Dermis microvascular lymphatic vessel endothelial cell (primary cell): ENCODE data around the gene SYCP2L. TPM values are rescaled to one million over a fixed set of nuclear protein-coding genes. Genes with fewer than 3 reads are reported as not detected.
A peak's percentile ranks its signal among the peaks of the same experiment; 100 is the strongest.

Experiments used
- DNase-seq, 2 donors: peaks; one replicate each; pipeline versions ENCODE4 v3.0.0 to v3.0.0-alpha.2; 2010; ENCODE audit warnings: low read depth in 2 of 2
- total RNA-seq: library from RNA; depleted of rRNA; stranded (reverse); fragments of >200 nt; gene quantifications from 2 replicates; pipeline ENCODE4 v1.2.1, GENCODE V29; 2014

The SYCP2L gene
- total RNA-seq, 1 donor from 2014 or later: not detected

- DNase-seq: no peak
Measured at GRCh38 chr6:11006061-11006460, 119.2 kb downstream of the SYCP2L start.

GRCh38 chr6:11007715-11008608, 121.1 kb downstream of the SYCP2L start:
- DNase-seq: peak in 1 of 2 donors; percentile 3

GRCh38 chr6:11008821-11009220, 122.0 kb downstream of the SYCP2L start:
- DNase-seq: no peak

GRCh38 chr6:11009353-11009752, 122.5 kb downstream of the SYCP2L start:
- peak in 1 of 2 donors; percentile 14 for DNase-seq

GRCh38 chr6:11011787-11012234, 125.0 kb downstream of the SYCP2L start:
- no peak for DNase-seq

GRCh38 chr6:11012295-11012754, 125.5 kb downstream of the SYCP2L start:
- DNase-seq: no peak

GRCh38 chr6:11012976-11013720, 126.3 kb downstream of the SYCP2L start:
- DNase-seq: no peak

- no peak for DNase-seq
Measured at GRCh38 chr6:11013721-11014070, 126.8 kb downstream of the SYCP2L start.

GRCh38 chr6:11015102-11015501, 128.2 kb downstream of the SYCP2L start:
- DNase-seq: no peak

GRCh38 chr6:11016452-11016851, 129.6 kb downstream of the SYCP2L start:
- DNase-seq: no peak

GRCh38 chr6:11017090-11017489, 130.2 kb downstream of the SYCP2L start:
- DNase-seq: no peak

- DNase-seq: no peak
Measured at GRCh38 chr6:11018225-11018624, 131.4 kb downstream of the SYCP2L start.

- DNase-seq: no peak
Measured at GRCh38 chr6:11021003-11021402, 134.2 kb downstream of the SYCP2L start.

- DNase-seq: no peak
Measured at GRCh38 chr6:11021714-11022113, 134.9 kb downstream of the SYCP2L start.

GRCh38 chr6:11023032-11023431, 136.2 kb downstream of the SYCP2L start:
- no peak for DNase-seq

Other genes with a start within 250 kb of the SYCP2L start
- gene C6orf52, start 192.4 kb upstream of the SYCP2L start, total RNA-seq: 0.25 and 0.77 TPM in 2 replicates
- 8.6 and 10.1 TPM in 2 replicates for gene PAK1IP1, start 192.1 kb upstream of the SYCP2L start, total RNA-seq
- gene TMEM14C, start 164.0 kb upstream of the SYCP2L start, total RNA-seq: 76.4 and 93.6 TPM in 2 replicates
- 45.3 and 55.5 TPM in 2 replicates for gene TMEM14B, start 139.2 kb upstream of the SYCP2L start, total RNA-seq
- gene MAK, start 48.5 kb upstream of the SYCP2L start, total RNA-seq: not detected in 2 replicates
- not detected in 2 replicates for gene GCM2, start 5.0 kb upstream of the SYCP2L start, total RNA-seq
- not detected in 2 replicates for gene ELOVL2, start 157.3 kb downstream of the SYCP2L start, total RNA-seq
- 9.5 and 11.8 TPM in 2 replicates for gene SMIM13, start 206.8 kb downstream of the SYCP2L start, total RNA-seq
- under 0.01 TPM in 2 replicates for gene ERVFRD-1, start 224.7 kb downstream of the SYCP2L start, total RNA-seq